Spleen (tissue), 11 donors: Measurements from ENCODE around the gene IPCEF1. TPM values are rescaled to one million over a fixed set of nuclear protein-coding genes. Genes with fewer than 3 reads are reported as not detected.

Experiments used
- DNase-seq: peaks from one replicate; pipeline ENCODE4 v3.0.0-alpha.2; 2020
- H3K27ac ChIP-seq, 8 donors: fragments of 200-600 bp; sonication (generic) in 7 of 8; 1 replicate in 4 of 8; 2 replicates in 4 of 8; pipeline versions ENCODE4 v1.5.0 to v1.8.0; 2016 to 2021; ENCODE audit warnings: inconsistent platforms in 4 of 8, mild to moderate bottlenecking in 4 of 8, moderate library complexity in 1 of 8
- H3K27me3 ChIP-seq, 7 donors: fragments of 200-600 bp; sonication (generic) in 6 of 7; replicated peaks in 1 of 7; 1 replicate in 4 of 7; 2 replicates in 3 of 7; pipeline versions ENCODE4 v1.5.0 to v1.8.0; 2016 to 2021; ENCODE audit warnings: inconsistent platforms in 3 of 7, mild to moderate bottlenecking in 1 of 7
- H3K36me3 ChIP-seq, 6 donors: fragments of 200-600 bp; sonication (generic) in 5 of 6; 1 replicate in 4 of 6; 2 replicates in 2 of 6; pipeline versions ENCODE4 v1.5.0 to v1.8.0; 2016 to 2021; ENCODE audit warnings: inconsistent platforms in 2 of 6
- H3K4me1 ChIP-seq, 6 donors: fragments of 200-600 bp; sonication (generic) in 5 of 6; 1 replicate in 3 of 6; 2 replicates in 3 of 6; pipeline versions ENCODE4 v1.5.0 to v1.8.0; 2016 to 2021; ENCODE audit warnings: inconsistent platforms in 3 of 6
- H3K4me3 ChIP-seq, 8 donors: fragments of 200-600 bp; sonication (generic) in 7 of 8; 1 replicate in 4 of 8; 2 replicates in 4 of 8; pipeline versions ENCODE4 v1.5.0 to v1.8.0; 2016 to 2021; ENCODE audit warnings: inconsistent platforms in 4 of 8, mild to moderate bottlenecking in 4 of 8, moderate library complexity in 2 of 8
- H3K9me3 ChIP-seq, 8 donors: fragments of 200-600 bp; sonication (generic) in 7 of 8; 1 replicate in 4 of 8; 2 replicates in 4 of 8; pipeline versions ENCODE4 v1.5.0 to v1.8.0; 2016 to 2021; ENCODE audit warnings: inconsistent platforms in 4 of 8
- CTCF ChIP-seq, 11 experiments: fragments of 200-600 bp in 7 of 11; fragments of 450-650 bp in 4 of 11; sonication (generic) in 4 of 11; IDR thresholded peaks in 8 of 11; conservative IDR thresholded peaks in 3 of 11; 1 replicate in 7 of 11; 2 replicates in 4 of 11; pipeline versions ENCODE4 v1.4.0 to v1.8.0; 2016 to 2021; ENCODE audit warnings: antibody characterized with exemption in 11 of 11, inconsistent platforms in 4 of 11, mild to moderate bottlenecking in 1 of 11
- POLR2A ChIP-seq, 3 donors: fragments of 450-650 bp; IDR thresholded peaks; one replicate each; pipeline ENCODE4 v1.5.1; 2017; ENCODE audit warnings: antibody characterized with exemption in 3 of 3, mild to moderate bottlenecking in 1 of 3
- POLR2AphosphoS5 ChIP-seq, 3 donors: sonication (generic); formaldehyde crosslinking; IDR thresholded peaks; one replicate each; pipeline ENCODE4 v1.5.1; 2017; ENCODE audit warnings: antibody characterized with exemption in 3 of 3
- WGBS, 5 donors: extraction: QIAGEN DNeasy Blood & Tissue Kit in 3 of 5; methylation state at CpG; one replicate each; pipeline versions ENCODE4 v1.1.5 to v1.1.7; 2013 to 2018; 5-methylcytosine and 5-hydroxymethylcytosine counted together
- intact Hi-C: fragments of 100-400 bp; cut with DNase I; formaldehyde crosslinking; loops from one replicate; pipeline ENCODE4 v1.15.0; 2023; ENCODE audit warnings: low total_unique reads
- polyA plus RNA-seq, 3 donors: library from polyadenylated mRNA; stranded (reverse); fragments of 200-250 nt; gene quantifications; one replicate each; pipeline ENCODE4 v1.2.1, GENCODE V29; 2013
- total RNA-seq, 7 donors: library from RNA; depleted of rRNA in 3 of 7; stranded (reverse); fragments of >200 nt in 3 of 7; fragmentation: NEBNext Ultra II Directional in 4 of 7; extraction: Animal tissue kit (Norgen Biotek cat#: 25700) in 4 of 7; gene quantifications; one replicate each; pipeline versions ENCODE4 v1.1.0 to v1.2.1, GENCODE V29; 2016 to 2021
- donor health status: healthy with polysubstance abuse.
- donor health status: DM: no; HTN: no; CAD: no; lungs with moderate emphysema.
- donor health status: DM: no; HTN: no; CAD: no.
- donor health status: Bipolar disorder and iron deficiency.
- donor health status: healthy.
- donor health status: DM: no; HTN: no; CAD: no.
- donor health status: DM: yes; HTN: yes; CAD: no.

IPCEF1 gene
- total and polyA plus RNA-seq, 10 donors: 1.4 to 32.2 (median 26.2) TPM

- Histone ChIP-seq H3K27me3 (no peaks in the 10 kb centered on the region), H3K4me3 (no peak overlapping the region), H3K4me1 (peaks cover 0 to 61% (median 29%) of the 10 kb centered on the region in 6 donors), H3K9me3 (no peaks in the 10 kb centered on the region), H3K36me3 (no peaks in the 10 kb centered on the region), H3K27ac (peak overlapping the region in 1 of 8 donors; percentile 61)
- intact Hi-C loops: no loop called here
- 84 to 95% (median 88%) methylated on average over 5 of the region's 5 CpGs for WGBS, 5 donors
- TF ChIP-seq POLR2A (IDR thresholded peaks at IDR 0.05) (no peak), CTCF (IDR thresholded peaks at IDR 0.05 in 8 of 11, conservative IDR thresholded peaks at IDR 0.05 in 3 of 11) (no peak), POLR2AphosphoS5 (IDR thresholded peaks at IDR 0.05) (no peak)
- no peak for DNase-seq
Measured at GRCh38 chr6:154358019-154358545, 1.5 kb upstream of the IPCEF1 start.

- intact Hi-C loops: no loop called here
- H3K27ac ChIP-seq: peak overlapping the region in 7 of 8 donors; percentile 52 to 89 (median 83)
- H3K36me3 ChIP-seq: no peaks in the 10 kb centered on the region
- H3K4me3 ChIP-seq: peak overlapping the region in 1 of 8 donors; percentile 46
- no peak for DNase-seq
- TF ChIP-seq CTCF (IDR thresholded peaks at IDR 0.05 in 8 of 11, conservative IDR thresholded peaks at IDR 0.05 in 3 of 11) (no peak), POLR2AphosphoS5 (IDR thresholded peaks at IDR 0.05) (no peak), POLR2A (IDR thresholded peaks at IDR 0.05) (no peak)
- no peaks in the 10 kb centered on the region for H3K9me3 ChIP-seq
- peaks cover 0 to 72% (median 31%) of the 10 kb centered on the region in 6 donors for H3K4me1 ChIP-seq
- H3K27me3 ChIP-seq: no peaks in the 10 kb centered on the region
- WGBS, 5 donors: 37 to 73% (median 50%) methylated on average over 2 of the region's 2 CpGs
Measured at GRCh38 chr6:154356113-154356512, 490 bp downstream of the IPCEF1 start.

GRCh38 chr6:154354265-154354777 lies 2.3 kb downstream of the IPCEF1 start:
- H3K27ac ChIP-seq: peak overlapping the region in 4 of 8 donors; percentile 77 to 89 (median 84)
- H3K27me3 ChIP-seq: no peaks in the 10 kb centered on the region
- no peaks in the 10 kb centered on the region for H3K36me3 ChIP-seq
- H3K4me1 ChIP-seq: peaks cover 0 to 67% (median 29%) of the 10 kb centered on the region in 6 donors
- no peak for TF ChIP-seq CTCF (IDR thresholded peaks at IDR 0.05 in 8 of 11, conservative IDR thresholded peaks at IDR 0.05 in 3 of 11)
- TF ChIP-seq POLR2A (IDR thresholded peaks at IDR 0.05): no peak
- no peak for TF ChIP-seq POLR2AphosphoS5 (IDR thresholded peaks at IDR 0.05)
- H3K4me3 ChIP-seq: peak overlapping the region in 1 of 8 donors; percentile 42
- intact Hi-C loops: no loop called here
- 70 to 89% (median 78%) methylated on average over 8 of the region's 8 CpGs for WGBS, 5 donors
- no peaks in the 10 kb centered on the region for H3K9me3 ChIP-seq
- no peak for DNase-seq

GRCh38 chr6:154353626-154354025 lies 3.0 kb downstream of the IPCEF1 start:
- TF ChIP-seq CTCF (IDR thresholded peaks at IDR 0.05 in 8 of 11, conservative IDR thresholded peaks at IDR 0.05 in 3 of 11) (no peak), POLR2AphosphoS5 (IDR thresholded peaks at IDR 0.05) (no peak), POLR2A (IDR thresholded peaks at IDR 0.05) (no peak)
- intact Hi-C loops: no loop called here
- no peak for DNase-seq
- H3K27ac ChIP-seq: peak overlapping the region in 2 of 8 donors; percentile 83 to 89
- WGBS, 5 donors: 77 to 91% (median 81%) methylated on average over 1 of the region's 1 CpG
- H3K4me3 ChIP-seq: no peak overlapping the region
- no peaks in the 10 kb centered on the region for H3K36me3 ChIP-seq
- H3K4me1 ChIP-seq: peaks cover 0 to 60% (median 27%) of the 10 kb centered on the region in 6 donors
- H3K9me3 ChIP-seq: no peaks in the 10 kb centered on the region
- no peaks in the 10 kb centered on the region for H3K27me3 ChIP-seq
